H4 (cell line): ENCODE results near the gene SLC4A9. TPM values are rescaled to one million over a fixed set of nuclear protein-coding genes. Genes with fewer than 3 reads are reported as not detected.
A peak's percentile ranks its signal among the peaks of the same experiment; 100 is the strongest.

Experiments
- DNase-seq: peaks from one replicate; pipeline ENCODE4 v3.0.0-alpha.2; 2015; ENCODE audit warnings: low spot score
- total RNA-seq: library from RNA; depleted of rRNA; stranded (reverse); fragments of >200 nt; shearing (Covaris generic); gene quantifications from 2 replicates; pipeline ENCODE4 v1.2.3, GENCODE V29; 2014

Gene SLC4A9
- total RNA-seq, 1 experiment from 2014 or later, result not detected

DNA sequence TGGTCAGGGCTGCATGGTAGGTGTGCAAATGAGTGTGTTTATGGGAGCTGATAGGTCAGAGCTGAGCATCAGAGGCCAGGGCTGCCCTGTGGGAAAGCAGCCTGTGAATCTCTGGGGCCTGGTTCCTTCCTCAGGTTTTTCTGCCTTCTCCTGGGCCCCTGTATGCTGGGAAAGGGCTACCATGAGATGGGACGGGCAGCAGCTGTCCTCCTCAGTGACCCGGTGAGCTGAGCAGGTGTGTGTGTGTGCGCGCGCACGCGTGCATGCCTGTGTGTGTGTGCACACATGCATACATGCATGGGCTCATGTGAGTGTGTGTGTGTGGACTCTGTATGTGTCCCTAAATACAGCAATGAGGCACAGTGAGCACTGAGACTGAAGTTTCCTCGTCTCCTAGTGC lies 2.3 kb downstream of the SLC4A9 start:
- no peak for DNase-seq

GRCh38 chr5:140362875-140363630 lies 3.1 kb downstream of the SLC4A9 start:
- peak; percentile 55 for DNase-seq

DNA sequence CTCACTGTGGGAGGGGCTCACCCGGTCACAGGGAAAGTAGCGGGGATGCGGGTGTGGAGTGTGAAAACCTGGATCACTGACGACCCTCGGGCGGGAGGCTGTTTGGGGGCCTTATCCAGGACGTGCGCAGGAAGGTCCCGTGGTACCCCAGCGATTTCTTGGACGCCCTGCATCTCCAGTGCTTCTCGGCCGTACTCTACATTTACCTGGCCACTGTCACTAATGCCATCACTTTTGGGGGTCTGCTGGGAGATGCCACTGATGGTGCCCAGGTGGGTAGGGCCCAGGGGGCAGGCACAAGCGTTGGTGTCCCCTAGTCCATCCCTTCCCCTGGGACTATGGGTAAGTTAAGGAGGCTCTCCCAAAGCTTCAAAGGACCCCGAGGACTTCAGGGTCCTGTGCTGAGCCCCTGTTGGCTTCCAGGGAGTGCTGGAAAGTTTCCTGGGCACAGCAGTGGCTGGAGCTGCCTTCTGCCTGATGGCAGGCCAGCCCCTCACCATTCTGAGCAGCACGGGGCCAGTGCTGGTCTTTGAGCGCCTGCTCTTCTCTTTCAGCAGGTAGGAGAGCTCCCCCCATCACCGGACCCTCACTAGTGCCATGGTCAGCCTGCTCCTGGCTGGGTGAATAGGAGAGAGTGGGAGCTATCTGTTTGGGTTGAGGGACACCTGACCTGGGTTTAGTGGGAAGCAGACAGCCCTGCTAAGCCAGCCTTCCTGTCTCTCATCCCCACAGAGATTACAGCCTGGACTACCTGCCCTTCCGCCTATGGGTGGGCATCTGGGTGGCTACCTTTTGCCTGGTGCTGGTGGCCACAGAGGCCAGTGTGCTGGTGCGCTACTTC lies 3.9 kb downstream of the SLC4A9 start:
- no peak for DNase-seq

- no peak for DNase-seq
Measured at GRCh38 chr5:140364472-140364765, 4.4 kb downstream of the SLC4A9 start.

GRCh38 chr5:140365282-140365681 lies 5.3 kb downstream of the SLC4A9 start:
- DNase-seq, result no peak

DNA sequence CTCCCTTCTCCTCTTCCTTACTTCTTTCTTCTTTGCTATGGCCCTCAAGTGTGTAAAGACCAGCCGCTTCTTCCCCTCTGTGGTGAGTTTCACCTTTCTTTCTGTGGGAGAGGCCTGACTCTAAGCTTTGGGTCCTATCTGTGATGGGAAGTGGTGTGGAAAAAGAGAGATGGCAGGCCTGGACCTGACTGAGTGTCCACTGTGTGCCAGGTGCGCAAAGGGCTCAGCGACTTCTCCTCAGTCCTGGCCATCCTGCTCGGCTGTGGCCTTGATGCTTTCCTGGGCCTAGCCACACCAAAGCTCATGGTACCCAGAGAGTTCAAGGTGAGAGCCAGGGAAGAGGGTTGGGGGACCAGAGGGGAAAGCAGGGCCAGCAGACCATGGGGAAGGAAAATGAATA lies 5.9 kb downstream of the SLC4A9 start:
- DNase-seq, result no peak

DNA sequence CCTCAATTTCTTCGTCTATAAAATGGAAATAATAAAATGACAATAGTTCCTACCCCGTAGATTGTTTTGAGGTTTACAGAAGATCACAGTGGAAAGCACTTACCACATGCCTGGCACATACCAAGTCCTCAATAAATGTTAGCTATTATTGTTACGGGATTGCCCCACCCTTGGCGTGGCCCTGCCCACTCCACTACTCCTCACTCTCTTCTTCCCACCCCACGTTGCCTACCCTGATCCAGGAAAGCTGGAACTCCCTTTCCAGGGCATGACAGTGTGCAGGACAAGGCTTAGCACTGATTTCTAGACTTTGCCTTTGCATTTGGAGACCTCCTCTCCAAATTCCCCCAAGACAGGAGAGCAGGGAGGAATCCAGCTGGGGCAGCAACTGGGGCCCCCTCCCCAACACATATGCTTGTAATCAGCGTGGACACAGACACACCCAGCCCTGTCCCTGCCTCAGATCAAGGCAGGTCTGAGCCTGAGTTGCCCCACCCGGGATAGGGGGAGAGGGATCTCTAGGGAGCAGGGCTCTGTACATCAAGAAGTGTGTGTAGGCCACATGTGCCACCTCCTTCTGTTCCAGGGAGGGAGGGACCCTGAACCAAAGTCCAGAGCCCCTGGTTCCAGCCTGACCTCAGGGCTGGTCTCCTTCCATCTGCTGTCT lies 6.7 kb downstream of the SLC4A9 start:
- no peak for DNase-seq

DNA sequence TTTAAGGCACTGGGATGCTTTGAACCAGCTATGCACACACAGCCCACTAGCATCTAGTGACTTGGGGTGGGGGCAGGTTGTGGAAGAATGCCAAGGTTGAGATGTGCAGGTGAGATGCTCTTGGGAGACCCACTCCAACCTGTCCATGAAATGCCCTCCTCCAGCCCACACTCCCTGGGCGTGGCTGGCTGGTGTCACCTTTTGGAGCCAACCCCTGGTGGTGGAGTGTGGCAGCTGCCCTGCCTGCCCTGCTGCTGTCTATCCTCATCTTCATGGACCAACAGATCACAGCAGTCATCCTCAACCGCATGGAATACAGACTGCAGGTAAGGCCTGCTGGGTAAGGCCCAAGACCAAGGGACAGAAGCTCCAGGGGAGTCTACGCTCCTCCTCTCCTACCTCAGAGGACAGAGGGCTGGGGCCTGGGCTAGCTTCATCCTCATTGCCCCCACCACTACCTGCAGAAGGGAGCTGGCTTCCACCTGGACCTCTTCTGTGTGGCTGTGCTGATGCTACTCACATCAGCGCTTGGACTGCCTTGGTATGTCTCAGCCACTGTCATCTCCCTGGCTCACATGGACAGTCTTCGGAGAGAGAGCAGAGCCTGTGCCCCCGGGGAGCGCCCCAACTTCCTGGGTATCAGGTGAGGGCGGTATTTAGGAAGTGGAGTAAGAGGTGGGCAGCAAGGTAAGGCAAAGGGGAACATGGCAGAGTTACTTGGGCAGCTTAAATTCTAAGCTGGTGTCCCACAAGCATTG lies 7.4 kb downstream of the SLC4A9 start:
- DNase-seq, result no peak

- no peak for DNase-seq
Measured at GRCh38 chr5:140371356-140372151, 11.6 kb downstream of the SLC4A9 start.

DNA sequence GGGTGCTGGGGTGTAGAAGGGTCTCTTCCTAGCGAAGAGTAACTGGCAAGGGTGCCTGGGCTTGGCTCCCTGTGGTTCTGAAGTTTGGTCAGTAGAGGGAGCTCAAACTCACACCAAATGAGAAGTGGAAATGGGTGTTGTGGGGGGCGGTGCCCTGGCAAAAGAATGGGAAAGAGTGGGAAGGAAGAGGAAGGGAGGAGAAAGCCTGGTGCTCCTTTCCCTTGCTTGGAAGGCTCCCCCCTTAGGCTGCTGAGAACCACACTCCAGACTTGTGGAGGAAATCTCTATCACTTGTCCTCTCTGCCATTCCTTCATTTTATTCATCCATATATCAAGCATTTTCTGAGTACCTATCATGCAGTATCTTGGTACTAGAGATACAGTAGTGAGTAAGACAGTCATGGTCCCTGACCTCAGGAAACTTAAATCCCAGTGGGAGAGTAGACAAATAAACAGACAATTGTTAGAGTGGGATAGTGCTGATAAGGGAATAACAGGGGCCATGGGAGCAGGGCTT lies 13.0 kb downstream of the SLC4A9 start:
- DNase-seq, result peak; percentile 79

DNA sequence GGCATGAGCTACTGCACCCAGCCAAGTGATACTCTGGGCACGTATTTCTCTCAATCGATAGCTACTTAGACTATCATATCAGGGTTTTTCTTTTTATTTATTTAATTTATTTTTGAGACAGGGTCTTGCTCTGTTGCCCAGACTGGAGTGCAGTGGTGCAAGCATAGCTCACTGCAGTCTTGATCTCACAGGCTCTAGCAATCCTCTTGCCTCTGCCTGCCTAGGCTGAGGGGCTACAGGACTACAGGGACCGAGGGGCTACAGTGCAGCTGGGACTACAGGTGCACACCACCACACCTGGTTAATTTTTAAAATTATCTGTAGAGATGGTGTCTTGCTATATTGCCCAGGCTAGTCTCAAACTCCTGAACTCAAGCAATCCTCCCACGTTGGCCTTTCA lies 21.4 kb downstream of the SLC4A9 start:
- DNase-seq, result no peak

DNA sequence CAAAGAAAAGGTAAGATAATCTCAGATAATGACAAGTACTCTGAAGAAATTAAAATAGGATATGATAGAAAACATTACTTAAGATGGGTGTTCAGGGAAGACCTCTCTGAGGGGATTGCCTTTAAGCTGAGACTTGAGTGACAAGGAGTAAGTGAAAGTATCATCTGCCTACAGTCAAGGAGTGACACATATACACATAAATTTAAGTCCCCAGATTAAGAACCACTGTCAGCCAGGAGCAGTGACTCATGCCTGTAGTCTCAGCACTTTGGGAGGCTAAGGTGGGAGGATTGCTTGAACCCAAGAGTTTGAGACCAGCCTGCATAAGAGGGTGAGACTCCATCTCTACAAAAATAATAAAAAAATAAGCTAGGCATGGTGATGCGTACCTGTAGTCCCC lies 22.0 kb downstream of the SLC4A9 start:
- no peak for DNase-seq

DNA sequence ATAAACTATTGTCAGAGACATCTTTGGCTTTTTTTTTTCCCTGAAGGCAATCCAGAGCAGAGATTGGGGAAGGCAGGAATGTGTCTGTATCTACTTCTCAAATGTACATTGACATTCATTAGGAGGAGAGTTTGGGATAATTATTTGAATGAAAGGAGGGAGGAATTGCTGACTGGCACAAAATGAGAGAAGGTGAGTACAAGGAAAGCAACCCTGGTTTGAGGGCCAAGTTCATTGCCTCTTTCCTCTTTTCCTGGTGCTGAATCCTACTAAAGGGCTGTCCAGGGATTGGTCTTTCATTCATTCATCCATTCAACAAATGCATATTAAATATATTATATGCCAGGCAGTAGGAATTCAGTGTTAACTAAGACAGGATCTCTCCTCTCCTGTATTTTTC lies 22.9 kb downstream of the SLC4A9 start:
- DNase-seq, result no peak

- no peak for DNase-seq
Measured at GRCh38 chr5:140383300-140383699, 23.3 kb downstream of the SLC4A9 start.

- no peak for DNase-seq
Measured at GRCh38 chr5:140388052-140388451, 28.1 kb downstream of the SLC4A9 start.

GRCh38 chr5:140391312-140391711 lies 31.3 kb downstream of the SLC4A9 start:
- no peak for DNase-seq

DNA sequence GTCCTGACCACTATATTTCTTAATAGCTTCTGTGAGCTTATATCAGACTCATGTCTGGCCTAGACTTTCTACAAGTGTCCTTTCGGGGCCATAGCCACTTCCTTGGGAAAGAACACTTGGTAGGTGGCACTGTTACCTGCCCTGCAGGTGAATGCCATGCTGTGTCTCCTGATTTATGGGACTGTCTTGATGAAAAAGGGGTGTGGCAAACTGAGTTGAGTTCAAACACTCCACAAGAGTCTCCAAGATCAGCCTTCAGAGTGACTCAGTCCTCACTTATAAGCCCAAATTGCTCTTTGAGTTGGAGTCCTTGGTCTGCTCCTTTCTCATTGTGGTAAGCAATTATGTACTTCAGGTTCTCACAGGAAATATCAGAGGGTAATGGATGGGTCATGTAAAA lies 31.7 kb downstream of the SLC4A9 start:
- no peak for DNase-seq

- no peak for DNase-seq
Measured at GRCh38 chr5:140393738-140394137, 33.7 kb downstream of the SLC4A9 start.

DNA sequence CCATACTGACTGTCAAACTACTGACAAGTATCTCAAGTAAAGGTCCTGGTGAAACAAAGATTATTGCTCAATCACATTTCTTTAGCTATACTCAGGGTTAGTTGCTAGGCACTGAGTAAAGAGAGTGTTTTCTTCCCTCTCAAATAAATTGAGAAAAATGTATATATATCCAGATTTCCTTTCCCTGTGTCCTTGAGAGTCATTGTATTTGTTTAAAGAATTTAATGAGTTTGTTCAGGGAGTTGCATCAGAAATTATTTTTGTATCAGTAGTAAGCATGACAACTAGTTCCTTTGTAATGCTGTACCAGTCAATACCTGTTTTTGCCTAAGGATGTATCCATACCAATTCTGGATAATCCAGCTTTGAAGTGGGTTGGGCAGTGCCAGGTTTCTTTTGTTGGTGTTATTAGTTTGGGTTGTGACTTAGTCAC lies 38.4 kb downstream of the SLC4A9 start:
- DNase-seq, result no peak

DNA sequence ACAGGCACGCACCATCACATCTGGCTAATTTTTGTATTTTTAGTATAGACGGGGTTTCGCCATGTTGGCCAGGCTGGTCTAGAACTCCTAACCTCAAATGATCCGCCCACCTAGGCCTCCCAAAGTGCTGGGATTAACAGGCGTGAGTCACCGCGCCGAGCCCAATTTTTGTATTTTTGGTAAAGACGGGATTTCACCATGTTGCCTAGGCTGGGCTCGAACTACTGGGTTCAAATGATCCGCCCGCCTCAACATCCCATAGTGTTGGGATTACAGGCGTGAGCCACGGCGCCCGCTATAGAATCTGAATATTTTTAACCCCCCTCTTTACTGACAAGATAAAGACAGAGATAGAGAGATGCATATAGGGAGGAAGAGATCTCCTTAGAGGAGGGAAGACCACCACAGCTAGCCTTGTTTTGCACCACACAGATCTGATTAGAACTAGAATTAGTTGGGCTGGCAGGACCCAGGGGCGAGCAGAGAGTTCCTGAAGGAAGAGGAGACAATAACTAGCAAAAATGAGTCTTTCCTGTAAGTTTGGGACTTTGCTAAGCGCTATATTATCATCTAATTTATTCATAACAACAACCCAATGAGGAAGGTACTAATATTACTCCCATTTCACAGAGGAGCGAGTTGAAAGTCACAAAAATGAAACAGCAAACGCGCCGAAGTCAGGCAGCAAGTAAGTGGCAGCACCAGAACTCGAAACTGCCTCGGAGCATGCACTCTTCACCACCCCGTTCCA lies 40.2 kb downstream of the SLC4A9 start:
- no peak for DNase-seq
